HG02642 (cell line): ENCODE measurements around the gene SOWAHA.
"Not testable (repeated sequence)": the region's sequence is repeated elsewhere in the genome, so short reads cannot be mapped to it uniquely, and the experiment has no call there.

ENCODE experiments used
- ATAC-seq: cut with Tn5 transposase; IDR thresholded peaks from one replicate; pipeline ENCODE4 v1.9.1; 2021; ENCODE audit warnings: mild to moderate bottlenecking; ENCODE audit not compliant: unreplicated experiment, poor library complexity

Gene SOWAHA

DNA sequence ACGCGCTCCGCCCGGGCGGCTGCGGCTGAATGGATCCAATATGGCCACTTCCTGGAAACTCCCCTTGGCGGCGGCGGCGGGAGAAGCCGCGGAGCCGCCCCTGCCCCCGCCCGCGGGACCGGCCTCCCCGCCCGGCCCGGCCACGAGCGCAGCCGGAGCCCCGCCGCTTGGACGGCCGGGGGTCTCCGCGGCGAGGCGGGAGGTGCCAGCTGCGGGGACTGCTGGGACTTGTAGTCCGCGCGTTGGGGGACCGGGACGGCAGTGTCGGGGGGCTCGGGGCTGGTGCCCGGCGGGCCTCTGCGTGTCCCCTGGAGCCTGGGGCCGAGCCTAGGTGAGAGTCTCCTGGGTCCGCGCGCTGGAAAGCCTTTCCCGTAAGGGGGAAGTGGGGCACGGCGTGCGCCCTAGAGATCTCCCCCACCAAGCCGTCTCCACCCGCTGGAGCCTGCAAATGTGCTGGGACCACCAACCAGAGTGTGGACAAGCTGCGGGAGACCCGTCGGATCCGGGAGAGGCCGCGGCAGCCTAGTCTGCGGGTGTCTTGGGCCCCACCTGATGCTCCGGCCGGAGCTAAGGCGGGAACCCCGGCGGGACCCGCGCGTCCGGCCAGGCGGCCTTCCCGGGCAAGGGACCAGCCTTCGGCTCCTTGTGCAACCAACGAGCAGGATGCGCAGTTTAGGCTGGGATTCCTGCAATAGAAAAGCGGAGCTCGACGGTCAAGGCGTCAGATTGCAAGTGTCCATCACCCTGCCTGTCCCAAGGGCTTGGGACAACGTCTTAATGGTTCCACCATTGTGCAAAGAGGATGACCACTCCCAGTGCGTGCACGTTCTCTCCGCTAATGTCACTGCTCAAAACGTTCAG is 35.7 kb upstream of the SOWAHA start, which contains the start of gene SEPTIN8:
Gene SEPTIN8, minus strand, starts transcription at position 31 of the 861 bp plus-strand sequence. CDS start 102 bp downstream, outside the sequence.
- ATAC-seq: peak; percentile 70

GRCh38 chr5:132778129-132778528 is 35.0 kb upstream of the SOWAHA start:
- no peak for ATAC-seq

- ATAC-seq: no peak
Observed at GRCh38 chr5:132778856-132779255, 34.2 kb upstream of the SOWAHA start.

DNA sequence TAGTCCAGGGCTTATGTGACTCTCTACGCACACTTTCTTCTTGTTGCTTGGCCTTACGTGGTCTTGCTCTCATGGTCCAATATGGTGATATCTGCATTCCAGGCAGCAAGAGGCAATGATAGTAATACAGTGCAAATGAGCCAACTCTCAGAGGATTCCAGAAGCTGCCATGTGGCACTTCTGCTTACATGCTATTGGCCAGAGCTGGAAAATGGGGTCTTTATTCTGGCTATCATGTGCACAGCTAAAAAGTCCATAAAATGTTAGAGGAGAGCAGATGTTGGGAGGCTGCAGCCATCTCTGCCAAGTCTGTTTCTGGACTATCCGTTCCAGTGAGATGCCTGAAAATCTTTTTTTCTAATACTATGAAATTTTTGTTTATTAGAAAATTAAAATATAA is 33.1 kb upstream of the SOWAHA start:
- no peak for ATAC-seq

GRCh38 chr5:132780577-132780976 is 32.5 kb upstream of the SOWAHA start:
- no peak for ATAC-seq

DNA sequence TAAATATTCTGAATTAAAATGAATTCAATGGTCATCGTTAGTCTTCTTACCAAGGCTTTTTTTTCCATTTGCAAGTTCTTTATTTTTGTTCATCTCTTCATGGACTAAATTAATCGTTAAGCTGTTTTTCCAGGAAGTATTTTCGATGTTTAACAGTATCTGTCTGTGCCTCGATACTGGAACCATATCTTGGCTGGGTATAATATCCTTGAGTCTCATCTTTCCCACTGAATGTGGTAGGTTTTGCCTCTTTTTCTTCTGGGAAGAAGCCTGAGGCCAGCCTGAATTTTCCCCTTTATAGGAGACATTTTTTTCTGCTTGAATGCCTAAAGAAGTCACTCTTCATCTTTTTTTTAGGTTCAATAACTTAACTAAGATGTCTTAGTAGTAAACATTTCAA is 32.1 kb upstream of the SOWAHA start:
- ATAC-seq: no peak

DNA sequence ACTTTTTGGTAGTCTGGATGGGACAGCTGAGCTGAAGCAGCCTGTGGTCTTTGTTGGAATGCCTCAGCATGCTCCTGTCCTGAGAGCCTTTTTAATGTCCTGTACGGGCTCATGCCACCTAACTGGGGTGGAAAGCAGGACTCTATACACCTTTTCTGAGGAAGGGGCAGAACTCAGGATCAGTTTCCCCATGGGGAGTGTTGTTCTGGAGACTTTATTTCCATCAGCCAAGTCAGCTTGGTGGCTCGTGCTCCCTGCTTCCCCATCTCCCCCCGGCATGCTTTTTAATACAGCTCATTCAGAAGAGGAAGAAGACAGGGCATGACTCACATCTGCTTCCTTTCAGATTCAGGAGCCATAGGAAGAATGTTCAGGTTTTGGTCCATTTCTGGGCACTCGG is 31.0 kb upstream of the SOWAHA start:
- no peak for ATAC-seq

GRCh38 chr5:132785365-132785764 is 27.7 kb upstream of the SOWAHA start:
- ATAC-seq: no peak

GRCh38 chr5:132785864-132786263 is 27.2 kb upstream of the SOWAHA start:
- no peak for ATAC-seq

GRCh38 chr5:132787076-132787475 is 26.0 kb upstream of the SOWAHA start:
- no peak for ATAC-seq

DNA sequence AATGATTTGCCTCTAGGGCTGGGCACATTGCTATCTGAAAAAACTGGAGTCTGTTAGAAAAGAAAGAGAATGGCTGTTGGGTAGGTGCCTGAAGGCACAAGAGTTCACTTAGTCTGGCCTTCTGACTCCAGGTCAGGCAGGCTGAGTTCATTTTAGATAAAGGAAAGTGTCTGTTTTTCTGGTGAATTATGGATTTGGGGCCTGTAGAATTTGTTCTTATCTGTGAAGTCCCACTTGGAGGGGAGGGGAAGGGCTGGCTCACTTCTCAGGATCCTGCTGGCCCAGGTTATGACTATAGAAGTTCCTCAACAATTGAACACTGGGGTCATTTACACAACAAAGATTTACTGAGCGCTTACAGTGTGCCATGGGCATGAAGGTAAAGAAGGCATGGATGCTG is 24.6 kb upstream of the SOWAHA start:
- no peak for ATAC-seq

GRCh38 chr5:132788990-132789886 is 23.9 kb upstream of the SOWAHA start:
- no peak for ATAC-seq

GRCh38 chr5:132790201-132790865 is 22.8 kb upstream of the SOWAHA start:
- no peak for ATAC-seq

- ATAC-seq: no peak
Observed at GRCh38 chr5:132791026-132791425, 22.1 kb upstream of the SOWAHA start.

DNA sequence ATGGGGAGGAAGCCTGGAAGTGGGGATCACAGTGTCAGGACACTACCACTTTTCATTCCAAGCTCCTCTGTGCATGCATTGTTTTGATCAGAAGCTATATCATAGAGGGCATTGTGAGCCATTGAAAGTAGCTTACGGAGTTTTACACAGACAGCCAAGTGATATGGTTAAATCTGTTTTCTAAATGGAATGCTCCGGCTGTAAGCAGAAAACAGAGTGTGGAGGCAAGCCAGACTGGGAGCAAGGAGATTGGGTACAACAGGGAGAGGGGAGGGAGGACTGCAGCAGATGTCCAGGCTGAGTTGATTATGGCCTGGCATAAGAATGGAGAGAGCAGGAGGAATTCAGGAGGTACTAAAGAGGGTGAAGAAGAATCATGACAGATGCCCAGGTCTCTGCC is 15.5 kb upstream of the SOWAHA start:
- no peak for ATAC-seq

GRCh38 chr5:132799392-132799791 is 13.7 kb upstream of the SOWAHA start:
- no peak for ATAC-seq

- no peak for ATAC-seq
Observed at GRCh38 chr5:132800545-132800944, 12.6 kb upstream of the SOWAHA start.

DNA sequence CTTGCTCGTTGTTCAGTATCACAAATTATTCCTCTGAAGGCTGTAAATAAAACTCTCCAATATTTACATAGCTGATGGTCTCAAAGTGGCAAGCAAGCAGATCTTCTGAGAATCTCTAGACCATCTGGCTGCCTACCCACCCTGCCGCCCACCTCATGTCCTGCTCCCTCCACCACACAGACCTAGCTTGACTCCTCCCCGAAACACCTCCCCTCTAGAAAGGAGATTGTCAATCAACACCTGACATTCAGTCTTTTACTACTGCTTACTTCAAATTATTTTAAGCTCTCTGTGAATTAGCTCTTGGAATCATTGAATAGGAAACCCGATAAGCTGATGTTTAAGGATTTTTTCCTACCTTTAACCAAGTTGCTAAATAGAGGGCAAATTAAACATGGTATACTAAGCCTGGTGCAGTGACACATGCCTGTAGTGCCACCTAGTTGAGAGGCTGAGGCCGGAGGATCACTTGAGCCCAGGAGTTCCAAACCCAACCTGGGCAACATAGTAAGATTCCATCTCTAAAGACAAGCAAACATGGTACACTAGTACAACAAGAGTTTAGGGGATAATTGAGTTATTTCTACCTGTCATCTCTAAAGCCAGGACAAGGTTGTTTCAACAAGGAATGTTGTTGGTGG is 10.9 kb upstream of the SOWAHA start:
- no peak for ATAC-seq

DNA sequence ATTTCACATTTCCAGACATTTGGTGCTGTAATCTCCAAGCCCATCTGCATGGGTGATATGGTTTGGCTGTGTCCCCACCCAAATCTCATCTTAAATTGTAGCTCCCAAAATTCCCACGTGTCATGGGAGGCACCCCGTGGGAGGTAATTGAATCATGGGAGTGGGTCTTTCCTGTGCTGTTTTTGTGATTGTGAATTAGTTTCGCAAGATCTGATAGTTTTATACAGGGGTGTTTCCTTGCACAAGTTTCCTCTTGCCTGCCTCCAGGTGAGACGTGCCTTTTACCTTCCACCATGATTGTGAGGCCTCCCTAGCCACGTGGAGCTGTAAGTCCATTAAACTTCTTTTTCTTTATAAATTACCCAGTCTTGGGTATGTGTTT is 10.4 kb upstream of the SOWAHA start:
- not testable (repeated sequence) for ATAC-seq

DNA sequence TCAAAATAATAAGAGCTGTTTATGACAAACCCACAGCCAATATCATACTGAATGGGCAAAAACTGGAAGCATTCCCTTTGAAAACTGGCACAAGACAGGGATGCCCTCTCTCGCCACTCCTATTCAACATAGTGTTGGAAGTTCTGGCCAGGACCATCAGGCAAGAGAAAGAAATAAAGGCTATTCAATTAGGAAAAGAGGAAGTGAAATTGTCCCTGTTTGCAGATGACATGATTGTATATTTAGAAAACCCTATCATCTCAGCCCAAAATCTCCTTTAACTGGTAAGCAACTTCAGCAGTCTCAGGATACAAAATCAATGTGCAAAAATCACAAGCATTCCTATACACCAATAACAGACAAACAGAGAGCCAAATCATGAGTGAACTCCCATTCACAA is 8.9 kb upstream of the SOWAHA start:
- not testable (repeated sequence) for ATAC-seq
